ENCODE results near the gene ERAP2.

The ERAP2 gene

GRCh38 chr5:96968614-96969013 lies 92.3 kb downstream of the ERAP2 start:
- no peak for DNase-seq

Data from activated T-cell treated with anti-CD3 and anti-CD28 coated beads, Interleukin-2, amount 50 U/mL, for 48 hours (primary cell).